GM10266 (cell line): ENCODE measurements around the gene COX6A1.
"Not testable (repeated sequence)": the region's sequence is repeated elsewhere in the genome, so short reads cannot be mapped to it uniquely, and the experiment has no call there.

Source experiments
- DNase-seq: peaks from one replicate; pipeline ENCODE4 v3.0.0; 2012; ENCODE audit errors: extremely low spot score
- CTCF ChIP-seq: IDR thresholded peaks from 2 replicates; pipeline ENCODE4 v1.5.1; 2012; ENCODE audit warnings: mild to moderate bottlenecking, low read depth; ENCODE audit not compliant: control insufficient read depth, insufficient read depth; ENCODE audit errors: missing control alignments

The COX6A1 gene

GRCh38 chr12:120479458-120479857 is 41.5 kb downstream of the COX6A1 start:
- no peak for DNase-seq

GRCh38 chr12:120480211-120480610 is 42.3 kb downstream of the COX6A1 start:
- TF ChIP-seq CTCF = no peak
- DNase-seq = no peak

More at GRCh38 chr12:120479458-120479857, 41.5 kb downstream of the COX6A1 start:
- no peak for TF ChIP-seq CTCF

GRCh38 chr12:120481022-120481767 is 43.3 kb downstream of the COX6A1 start:
- DNase-seq = no peak
- no peak for TF ChIP-seq CTCF

- no peak for TF ChIP-seq CTCF
- no peak for DNase-seq
These were observed 45.7 kb downstream of the COX6A1 start for GRCh38 chr12:120483621-120484020.

GRCh38 chr12:120485961-120486881 is 48.3 kb downstream of the COX6A1 start:
- no peak for DNase-seq
- no peak for TF ChIP-seq CTCF

GRCh38 chr12:120487552-120487951 is 49.6 kb downstream of the COX6A1 start:
- not testable (repeated sequence) for DNase-seq

- TF ChIP-seq CTCF = no peak
- no peak for DNase-seq
These were observed 50.2 kb downstream of the COX6A1 start for GRCh38 chr12:120488057-120488640.
